Measurements from ENCODE around the gene HSPA2.
A peak's percentile ranks its signal among the peaks of the same experiment; 100 is the strongest.
"Not testable (repeated sequence)": the region's sequence is repeated elsewhere in the genome, so short reads cannot be mapped to it uniquely, and the experiment has no call there.

HSPA2 gene

GRCh38 chr14:64569138-64569631, 28.6 kb downstream of the HSPA2 start:
- H2AFZ ChIP-seq (ENCODE audit: low read depth, low read length), result no peak overlapping the region
- no peak overlapping the region for H3K14ac ChIP-seq (ENCODE audit: low read length in 2 of 2)
- WGBS, result 36% methylated on average over 1 of the region's 3 CpGs

GRCh38 chr14:64569646-64570045, 29.1 kb downstream of the HSPA2 start:
- not testable (repeated sequence) for H4K8ac ChIP-seq (ENCODE audit: low read length); H2BK15ac ChIP-seq (ENCODE audit: low read depth, poor library complexity, severe bottlenecking); H3K79me1 ChIP-seq (replicated peaks; ENCODE audit: low read length, poor library complexity, severe bottlenecking); H3K36me3 ChIP-seq (ENCODE audit: control insufficient read depth in 1 of 2, insufficient read depth in 2 of 2, low read depth in 1 of 2, low read length in 2 of 2); H3K9me3 ChIP-seq (ENCODE audit: control insufficient read depth, low read length); H3K4me2 ChIP-seq (ENCODE audit: low read length, poor library complexity, severe bottlenecking); H2AFZ ChIP-seq (ENCODE audit: low read depth, low read length); H2BK120ac ChIP-seq (ENCODE audit: low read depth, low read length); H4K91ac ChIP-seq (ENCODE audit: low read length); H3K14ac ChIP-seq (ENCODE audit: low read length in 2 of 2); H3K27ac ChIP-seq (ENCODE audit: low read length, poor library complexity, severe bottlenecking); H3K4ac ChIP-seq (ENCODE audit: low read depth in 1 of 2, low read length in 2 of 2); H2BK12ac ChIP-seq (ENCODE audit: low read length in 2 of 2); H2AK5ac ChIP-seq (ENCODE audit: low read length, severe bottlenecking); H3K27me3 ChIP-seq (ENCODE audit: control insufficient read depth in 1 of 2, insufficient read depth in 1 of 2, low read length in 2 of 2); H2BK5ac ChIP-seq (ENCODE audit: low read depth, low read length, poor library complexity, severe bottlenecking); DNase-seq; H3K4me1 ChIP-seq (ENCODE audit: control insufficient read depth, insufficient read depth, low read depth, low read length); H3K23ac ChIP-seq (ENCODE audit: low read length in 2 of 2)
- Histone ChIP-seq H3K4me3 (ENCODE audit: insufficient read depth in 1 of 2, low read depth in 1 of 2, low read length in 2 of 2) (peak overlapping the region in 1 of 2 experiments; percentile 2), H3K9ac (ENCODE audit: low read length) (peak overlapping the region; percentile 71), H3K18ac (ENCODE audit: low read depth in 1 of 2, low read length in 2 of 2) (peak overlapping the region in 1 of 2 experiments; percentile 12)
- WGBS, result 89% methylated on average over 5 of the region's 7 CpGs

More at GRCh38 chr14:64569138-64569631, 28.6 kb downstream of the HSPA2 start:
- H4K8ac ChIP-seq (ENCODE audit: low read length), result no peak overlapping the region
- no peaks in the 10 kb centered on the region for H3K27me3 ChIP-seq (ENCODE audit: control insufficient read depth in 1 of 2, insufficient read depth in 1 of 2, low read length in 2 of 2)
- no peak overlapping the region for H4K91ac ChIP-seq (ENCODE audit: low read length)
- H3K4ac ChIP-seq (ENCODE audit: low read depth in 1 of 2, low read length in 2 of 2), result no peak overlapping the region
- H3K79me1 ChIP-seq (replicated peaks; ENCODE audit: low read length, poor library complexity, severe bottlenecking), result no peaks in the 10 kb centered on the region
- H3K18ac ChIP-seq (ENCODE audit: low read depth in 1 of 2, low read length in 2 of 2), result no peak overlapping the region
- H3K9me3 ChIP-seq (ENCODE audit: control insufficient read depth, low read length), result no peaks in the 10 kb centered on the region
- peak overlapping the region in 1 of 2 experiments; percentile 2 for H3K4me3 ChIP-seq (ENCODE audit: insufficient read depth in 1 of 2, low read depth in 1 of 2, low read length in 2 of 2)
- H3K9ac ChIP-seq (ENCODE audit: low read length), result peak overlapping the region; percentile 71
- peak overlapping the region; percentile 81 for H3K27ac ChIP-seq (ENCODE audit: low read length, poor library complexity, severe bottlenecking)
- no peak overlapping the region for H2BK12ac ChIP-seq (ENCODE audit: low read length in 2 of 2)
- no peak overlapping the region for H2BK5ac ChIP-seq (ENCODE audit: low read depth, low read length, poor library complexity, severe bottlenecking)
- H2BK15ac ChIP-seq (ENCODE audit: low read depth, poor library complexity, severe bottlenecking), result no peak overlapping the region
- H3K36me3 ChIP-seq (ENCODE audit: control insufficient read depth in 1 of 2, insufficient read depth in 2 of 2, low read depth in 1 of 2, low read length in 2 of 2), result no peaks in the 10 kb centered on the region
- no peak overlapping the region for H3K4me2 ChIP-seq (ENCODE audit: low read length, poor library complexity, severe bottlenecking)
- no peak overlapping the region for H2AK5ac ChIP-seq (ENCODE audit: low read length, severe bottlenecking)
- H3K4me1 ChIP-seq (ENCODE audit: control insufficient read depth, insufficient read depth, low read depth, low read length), result peaks cover 3% of the 10 kb centered on the region
- no peak overlapping the region for H3K23ac ChIP-seq (ENCODE audit: low read length in 2 of 2)
- DNase-seq, result peak; percentile 91
- H2BK120ac ChIP-seq (ENCODE audit: low read depth, low read length), result no peak overlapping the region

- Histone ChIP-seq H4K91ac (ENCODE audit: low read length) (no peak overlapping the region), H2BK120ac (ENCODE audit: low read depth, low read length) (no peak overlapping the region), H2BK12ac (ENCODE audit: low read length in 2 of 2) (no peak overlapping the region), H2AK5ac (ENCODE audit: low read length, severe bottlenecking) (no peak overlapping the region), H2BK15ac (ENCODE audit: low read depth, poor library complexity, severe bottlenecking) (no peak overlapping the region), H3K4ac (ENCODE audit: low read depth in 1 of 2, low read length in 2 of 2) (no peak overlapping the region), H2AFZ (ENCODE audit: low read depth, low read length) (no peak overlapping the region), H3K23ac (ENCODE audit: low read length in 2 of 2) (no peak overlapping the region), H3K4me2 (ENCODE audit: low read length, poor library complexity, severe bottlenecking) (no peak overlapping the region), H3K9ac (ENCODE audit: low read length) (no peak overlapping the region), H3K36me3 (ENCODE audit: control insufficient read depth in 1 of 2, insufficient read depth in 2 of 2, low read depth in 1 of 2, low read length in 2 of 2) (no peaks in the 10 kb centered on the region), H3K27ac (ENCODE audit: low read length, poor library complexity, severe bottlenecking) (no peak overlapping the region), H4K8ac (ENCODE audit: low read length) (no peak overlapping the region), H3K14ac (ENCODE audit: low read length in 2 of 2) (no peak overlapping the region), H3K4me3 (ENCODE audit: insufficient read depth in 1 of 2, low read depth in 1 of 2, low read length in 2 of 2) (no peak overlapping the region), H3K9me3 (ENCODE audit: control insufficient read depth, low read length) (no peaks in the 10 kb centered on the region), H3K18ac (ENCODE audit: low read depth in 1 of 2, low read length in 2 of 2) (no peak overlapping the region), H3K4me1 (ENCODE audit: control insufficient read depth, insufficient read depth, low read depth, low read length) (no peaks in the 10 kb centered on the region), H2BK5ac (ENCODE audit: low read depth, low read length, poor library complexity, severe bottlenecking) (no peak overlapping the region), H3K79me1 (replicated peaks; ENCODE audit: low read length, poor library complexity, severe bottlenecking) (no peaks in the 10 kb centered on the region), H3K27me3 (ENCODE audit: control insufficient read depth in 1 of 2, insufficient read depth in 1 of 2, low read length in 2 of 2) (no peaks in the 10 kb centered on the region)
- no peak for DNase-seq
These were observed 32.0 kb downstream of the HSPA2 start for GRCh38 chr14:64572386-64573104.

GRCh38 chr14:64573109-64573508, 32.6 kb downstream of the HSPA2 start:
- Histone ChIP-seq H4K91ac (ENCODE audit: low read length) (no peak overlapping the region), H2AFZ (ENCODE audit: low read depth, low read length) (no peak overlapping the region), H3K79me1 (replicated peaks; ENCODE audit: low read length, poor library complexity, severe bottlenecking) (no peaks in the 10 kb centered on the region), H2BK5ac (ENCODE audit: low read depth, low read length, poor library complexity, severe bottlenecking) (no peak overlapping the region), H3K4ac (ENCODE audit: low read depth in 1 of 2, low read length in 2 of 2) (peak overlapping the region in 1 of 2 experiments; percentile 32), H3K23ac (ENCODE audit: low read length in 2 of 2) (no peak overlapping the region), H2BK15ac (ENCODE audit: low read depth, poor library complexity, severe bottlenecking) (no peak overlapping the region), H3K9me3 (ENCODE audit: control insufficient read depth, low read length) (no peaks in the 10 kb centered on the region), H3K27ac (ENCODE audit: low read length, poor library complexity, severe bottlenecking) (no peak overlapping the region), H3K36me3 (ENCODE audit: control insufficient read depth in 1 of 2, insufficient read depth in 2 of 2, low read depth in 1 of 2, low read length in 2 of 2) (no peaks in the 10 kb centered on the region), H3K4me1 (ENCODE audit: control insufficient read depth, insufficient read depth, low read depth, low read length) (no peaks in the 10 kb centered on the region), H2AK5ac (ENCODE audit: low read length, severe bottlenecking) (no peak overlapping the region), H3K27me3 (ENCODE audit: control insufficient read depth in 1 of 2, insufficient read depth in 1 of 2, low read length in 2 of 2) (no peaks in the 10 kb centered on the region), H3K4me2 (ENCODE audit: low read length, poor library complexity, severe bottlenecking) (no peak overlapping the region), H3K14ac (ENCODE audit: low read length in 2 of 2) (no peak overlapping the region), H2BK12ac (ENCODE audit: low read length in 2 of 2) (no peak overlapping the region), H3K9ac (ENCODE audit: low read length) (no peak overlapping the region), H3K4me3 (ENCODE audit: insufficient read depth in 1 of 2, low read depth in 1 of 2, low read length in 2 of 2) (no peak overlapping the region), H2BK120ac (ENCODE audit: low read depth, low read length) (no peak overlapping the region), H3K18ac (ENCODE audit: low read depth in 1 of 2, low read length in 2 of 2) (no peak overlapping the region), H4K8ac (ENCODE audit: low read length) (no peak overlapping the region)
- no peak for DNase-seq
- WGBS, result 76% methylated on average over 3 of the region's 3 CpGs
